ENCODE data around the gene GRIN1. TPM values are rescaled to one million over a fixed set of nuclear protein-coding genes. Genes with fewer than 3 reads are reported as not detected.
A peak's percentile ranks its signal among the peaks of the same experiment; 100 is the strongest.

Gene GRIN1
- total RNA-seq, 1 donor, result not detected

GRCh38 chr9:137160716-137161557 lies 22.0 kb downstream of the GRIN1 start:
- no peak overlapping the region for H3K4me3 ChIP-seq (ENCODE audit: low read depth, low read length)
- TF ChIP-seq CTCF (IDR thresholded peaks at IDR 0.05; ENCODE audit: insufficient read depth, low read length), result no peak
- no peak for DNase-seq (ENCODE audit: low read depth)

DNA sequence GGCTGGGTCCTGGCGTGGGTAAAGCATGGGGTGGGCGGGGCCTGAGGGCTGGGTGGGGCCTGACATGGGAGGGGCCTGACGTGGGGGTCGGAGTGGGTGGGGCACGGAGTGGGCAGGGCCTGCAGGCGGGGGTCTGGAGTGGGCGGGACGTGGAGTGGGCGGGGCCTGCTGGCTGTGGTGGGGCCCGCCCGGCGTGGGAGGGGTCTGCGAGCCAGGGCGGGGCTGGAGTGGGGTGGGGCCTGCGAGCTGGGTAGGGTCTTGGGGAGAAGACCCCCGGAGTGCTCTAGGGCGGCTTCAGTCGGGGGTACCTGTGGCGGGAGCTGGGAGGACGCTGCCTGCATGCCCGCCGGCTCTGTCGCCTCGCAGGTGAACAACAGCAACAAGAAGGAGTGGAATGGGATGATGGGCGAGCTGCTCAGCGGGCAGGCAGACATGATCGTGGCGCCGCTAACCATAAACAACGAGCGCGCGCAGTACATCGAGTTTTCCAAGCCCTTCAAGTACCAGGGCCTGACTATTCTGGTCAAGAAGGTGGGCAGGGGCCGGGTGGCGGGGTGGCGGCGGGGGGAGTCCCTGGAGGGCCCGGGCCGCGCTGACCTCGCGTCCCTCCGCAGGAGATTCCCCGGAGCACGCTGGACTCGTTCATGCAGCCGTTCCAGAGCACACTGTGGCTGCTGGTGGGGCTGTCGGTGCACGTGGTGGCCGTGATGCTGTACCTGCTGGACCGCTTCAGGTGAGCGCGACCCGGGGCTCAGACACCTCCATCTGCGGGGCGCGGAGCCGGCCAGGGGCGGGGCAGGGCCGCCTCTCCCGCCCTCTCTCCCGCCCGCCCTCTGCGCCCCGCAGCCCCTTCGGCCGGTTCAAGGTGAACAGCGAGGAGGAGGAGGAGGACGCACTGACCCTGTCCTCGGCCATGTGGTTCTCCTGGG lies 22.9 kb downstream of the GRIN1 start:
- TF ChIP-seq CTCF (IDR thresholded peaks at IDR 0.05; ENCODE audit: insufficient read depth, low read length), result no peak
- DNase-seq (ENCODE audit: low read depth), result no peak
- H3K4me3 ChIP-seq (ENCODE audit: low read depth, low read length), result no peak overlapping the region

GRCh38 chr9:137162505-137163364 lies 23.8 kb downstream of the GRIN1 start:
- TF ChIP-seq CTCF (IDR thresholded peaks at IDR 0.05; ENCODE audit: insufficient read depth, low read length), result no peak
- DNase-seq (ENCODE audit: low read depth), result peak; percentile 6
- H3K4me3 ChIP-seq (ENCODE audit: low read depth, low read length), result peak overlapping the region; percentile 42

DNA sequence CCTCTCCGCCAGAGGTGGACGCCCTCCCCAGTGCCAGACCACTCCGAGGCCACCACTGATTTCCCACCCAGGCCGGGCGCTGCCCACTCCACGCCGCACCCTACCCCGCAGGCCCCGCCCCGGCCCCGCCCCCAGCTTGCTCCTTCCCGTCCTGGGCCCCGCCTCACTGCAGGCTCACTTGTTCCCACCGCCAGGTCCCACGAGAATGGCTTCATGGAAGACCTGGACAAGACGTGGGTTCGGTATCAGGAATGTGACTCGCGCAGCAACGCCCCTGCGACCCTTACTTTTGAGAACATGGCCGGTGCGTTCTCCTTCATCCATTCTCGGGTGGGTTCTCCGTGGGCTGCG lies 24.4 kb downstream of the GRIN1 start:
- TF ChIP-seq CTCF (IDR thresholded peaks at IDR 0.05; ENCODE audit: insufficient read depth, low read length), result no peak
- H3K4me3 ChIP-seq (ENCODE audit: low read depth, low read length), result peak overlapping the region; percentile 42
- DNase-seq (ENCODE audit: low read depth), result no peak

DNA sequence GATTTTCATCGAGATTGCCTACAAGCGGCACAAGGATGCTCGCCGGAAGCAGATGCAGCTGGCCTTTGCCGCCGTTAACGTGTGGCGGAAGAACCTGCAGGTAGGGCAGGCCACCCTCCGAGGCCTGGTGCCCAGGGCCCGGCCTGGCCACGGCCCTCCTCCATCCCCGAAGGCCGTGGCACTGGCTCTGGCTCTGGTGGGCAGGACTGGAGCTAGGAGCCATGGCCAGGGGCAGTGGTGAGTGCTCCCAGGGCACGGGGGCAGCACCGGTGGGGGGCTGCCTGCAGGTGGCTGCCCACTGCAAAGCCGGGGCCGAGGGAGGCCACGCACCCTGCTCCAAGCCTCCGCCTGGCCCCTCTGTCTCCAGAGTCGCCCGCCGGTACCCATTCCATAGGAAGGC lies 24.9 kb downstream of the GRIN1 start:
- H3K4me3 ChIP-seq (ENCODE audit: low read depth, low read length), result no peak overlapping the region
- TF ChIP-seq CTCF (IDR thresholded peaks at IDR 0.05; ENCODE audit: insufficient read depth, low read length), result no peak
- no peak for DNase-seq (ENCODE audit: low read depth)
